HepG2 (cell line): ENCODE results near the gene TEX19. TPM values are rescaled to one million over a fixed set of nuclear protein-coding genes. Genes with fewer than 3 reads are reported as not detected.
A peak's percentile ranks its signal among the peaks of the same experiment; 100 is the strongest.

ENCODE experiments used
- ATAC-seq: fragments of 200-7000 bp; cut with Tn5 transposase; 3 replicates; pipeline ENCODE4 v1.9.1; 2020; ENCODE audit warnings: mild to moderate bottlenecking, moderate library complexity
- BruUV-seq: library from RNA; stranded (reverse); fragments of 400-500 nt; replicated peaks from 2 replicates; lab custom pipeline; 2021; lab: Mats Ljungman, UMichigan
- CTCF ChIA-PET: fragments of 300-600 bp; formaldehyde crosslinking; extraction: SDS; loops from one replicate; lab custom pipeline; 2021; ENCODE audit warnings: low total read pairs, inconsistent platforms, low intra/inter-chr PET ratio; lab: Yijun Ruan, JAX
- POLR2A ChIA-PET: fragments of 350-600 bp; sonication (Branson Sonifier 250); formaldehyde crosslinking; loops from one replicate; lab custom pipeline; 2020; ENCODE audit warnings: antibody characterized with exemption, inconsistent platforms; lab: Yijun Ruan, JAX
- DNase-seq: peaks from one replicate; pipeline ENCODE4 v3.0.0-alpha.2; 2015; ENCODE audit warnings: low spot score
- FAIRE-seq: peaks from 3 replicates; lab custom pipeline; 2011; peaks lifted over from hg19 to GRCh38; lab: Jason Lieb, UNC
- H2AFZ ChIP-seq: one replicate; pipeline ENCODE4 v1.6.1; 2011; ENCODE audit warnings: low read length, inconsistent platforms
- H3K27ac ChIP-seq: fragments of 300-600 bp; 3 replicates; pipeline ENCODE4 v1.8.0; 2011; ENCODE audit warnings: mixed run types, mild to moderate bottlenecking, mixed read lengths, low read length, inconsistent platforms; ENCODE audit not compliant: insufficient read depth; ENCODE audit errors: extremely low read length
- H3K27me3 ChIP-seq, 2 experiments: fragments of 200-600 bp in 1 of 2; 2 replicates in 1 of 2; 3 replicates in 1 of 2; pipeline versions ENCODE4 v1.6.0 to v1.8.0; 2011; ENCODE audit warnings: low read length in 2 of 2, mild to moderate bottlenecking in 2 of 2, moderate library complexity in 2 of 2, inconsistent platforms in 1 of 2; ENCODE audit not compliant: insufficient read depth in 2 of 2, control insufficient read depth in 1 of 2
- H3K36me3 ChIP-seq, 2 experiments: fragments of 200-600 bp in 1 of 2; replicated peaks in 1 of 2; 2 replicates in 1 of 2; 3 replicates in 1 of 2; pipeline versions ENCODE4 v1.5.1 to v1.8.0; 2011; ENCODE audit warnings: low read length in 2 of 2, inconsistent platforms in 1 of 2; ENCODE audit not compliant: insufficient read depth in 2 of 2, control insufficient read depth in 1 of 2
- H3K4me1 ChIP-seq: 2 replicates; pipeline ENCODE4 v1.5.1; 2012; ENCODE audit warnings: low read length, inconsistent platforms; ENCODE audit not compliant: insufficient read depth
- H3K4me2 ChIP-seq: 2 replicates; pipeline ENCODE4 v1.6.0; 2011; ENCODE audit warnings: low read depth, low read length, inconsistent platforms
- H3K4me3 ChIP-seq, 3 experiments: fragments of 200-600 bp in 1 of 3; sonication (generic), shearing (Covaris generic) in 1 of 3; replicated peaks in 1 of 3; 2 replicates each; pipeline ENCODE4 v1.5.1; 2011 to 2016; ENCODE audit warnings: low read length in 3 of 3, inconsistent platforms in 2 of 3, low read depth in 2 of 3, mild to moderate bottlenecking in 2 of 3, control low read depth in 1 of 3, mixed read lengths in 1 of 3; ENCODE audit not compliant: insufficient read depth in 1 of 3
- H3K79me2 ChIP-seq: one replicate; pipeline ENCODE4 v1.6.1; 2011; ENCODE audit warnings: low read length, inconsistent platforms; ENCODE audit not compliant: insufficient read depth
- H3K9ac ChIP-seq: 2 replicates; pipeline ENCODE4 v1.6.0; 2011; ENCODE audit warnings: mild to moderate bottlenecking, low read depth, low read length, inconsistent platforms; ENCODE audit not compliant: insufficient read depth
- H3K9me3 ChIP-seq: 2 replicates; pipeline ENCODE4 v1.5.1; 2012; ENCODE audit warnings: mild to moderate bottlenecking, low read length
- H4K20me1 ChIP-seq: 2 replicates; pipeline ENCODE4 v1.6.0; 2011; ENCODE audit warnings: inconsistent platforms, mild to moderate bottlenecking, low read length, moderate library complexity; ENCODE audit not compliant: insufficient read depth
- FOXJ3 ChIP-seq: sonication (generic); formaldehyde crosslinking; IDR thresholded peaks from 2 replicates; pipeline ENCODE4 v1.4.0; 2020; ENCODE audit warnings: missing genetic modification reagents, mild to moderate bottlenecking, borderline replicate concordance
- MZF1 ChIP-seq: sonication (generic); formaldehyde crosslinking; IDR thresholded peaks from 2 replicates; pipeline ENCODE4 v1.8.1; 2023; ENCODE audit warnings: mild to moderate bottlenecking, missing genetic modification reagents, borderline replicate concordance
- PCBP2 ChIP-seq: fragments of 200-400 bp; formaldehyde crosslinking; optimal IDR thresholded peaks from 2 replicates; pipeline ENCODE3; 2018; ENCODE audit warnings: low read length, low read depth; ENCODE audit not compliant: poor library complexity, severe bottlenecking
- PHF20 ChIP-seq: sonication (generic); formaldehyde crosslinking; IDR thresholded peaks from 2 replicates; pipeline ENCODE4 v1.5.0; 2020; ENCODE audit warnings: mild to moderate bottlenecking, missing genetic modification reagents
- ZBTB43 ChIP-seq: sonication (generic); formaldehyde crosslinking; conservative IDR thresholded peaks from 2 replicates; pipeline ENCODE4 v1.4.0; 2020; ENCODE audit warnings: missing genetic modification reagents
- ZFAT ChIP-seq: sonication (generic); formaldehyde crosslinking; conservative IDR thresholded peaks from 2 replicates; pipeline ENCODE4 v1.8.1; 2023; ENCODE audit warnings: missing genetic modification reagents, inconsistent platforms
- ZFP36L2 ChIP-seq: sonication (generic); formaldehyde crosslinking; IDR thresholded peaks from 2 replicates; pipeline ENCODE4 v1.4.0; 2020; ENCODE audit warnings: missing genetic modification reagents
- ZNF124 ChIP-seq: sonication (generic); formaldehyde crosslinking; IDR thresholded peaks from 2 replicates; pipeline ENCODE4 v1.4.0; 2020; ENCODE audit warnings: missing genetic modification reagents
- ZNF616 ChIP-seq: sonication (generic); formaldehyde crosslinking; IDR thresholded peaks from 2 replicates; pipeline ENCODE4 v1.5.0; 2020; ENCODE audit warnings: low read depth, mild to moderate bottlenecking, missing genetic modification reagents
- ZNF646 ChIP-seq: sonication (generic); formaldehyde crosslinking; IDR thresholded peaks from 2 replicates; pipeline ENCODE4 v1.9.0; 2021; ENCODE audit warnings: mild to moderate bottlenecking, missing genetic modification reagents
- ZNF776 ChIP-seq: sonication (generic); formaldehyde crosslinking; IDR thresholded peaks from 2 replicates; pipeline ENCODE4 v1.4.0; 2020; ENCODE audit warnings: mild to moderate bottlenecking, missing genetic modification reagents
- ZNF878 ChIP-seq: sonication (generic); formaldehyde crosslinking; IDR thresholded peaks from 2 replicates; pipeline ENCODE4 v1.8.1; 2023; ENCODE audit warnings: mild to moderate bottlenecking, missing genetic modification reagents, moderate library complexity
- ZUFSP ChIP-seq: sonication (generic); formaldehyde crosslinking; IDR thresholded peaks from 2 replicates; pipeline ENCODE4 v1.9.0; 2021; ENCODE audit warnings: missing genetic modification reagents, mild to moderate bottlenecking, borderline replicate concordance
- WGBS: methylation state at CpG from one replicate; pipeline ENCODE4 v1.1.6; 2017; ENCODE audit warnings: low lambda C conversion rate; 5-methylcytosine and 5-hydroxymethylcytosine counted together
- in situ Hi-C: cut with HindIII; loops from 2 replicates; pipeline ENCODE4 v1.10.0; 2017; ENCODE audit warnings: low pct_unique_long_range_greater_than_20kb; ENCODE audit not compliant: extremely low pct_ligation_motif_present
- intact Hi-C: fragments of 100-400 bp; cut with micrococcal nuclease; formaldehyde crosslinking; loops from one replicate; pipeline ENCODE4 v1.10.0; 2022; ENCODE audit not compliant: unreplicated experiment
- polyA plus RNA-seq, 8 experiments: library from polyadenylated mRNA; depleted of rRNA in 3 of 8; stranded (reverse) in 7 of 8; unstranded in 1 of 8; fragments of >200 nt; fragmentation: Illumina TruSeq in 4 of 8; extraction: Trizol in 4 of 8; gene quantifications; 2 replicates each; pipeline versions ENCODE4 v1.2.1 to v1.2.3, GENCODE V29; 2011 to 2016; ENCODE audit warnings: low read depth in 4 of 8, missing spikeins in 1 of 8, mixed read lengths in 1 of 8; ENCODE audit not compliant: insufficient read depth in 1 of 8
- total RNA-seq, 5 experiments: library from RNA; depleted of rRNA; stranded (reverse); fragments of >200 nt; fragmentation: Illumina TruSeq; extraction: Trizol; gene quantifications; 2 replicates each; pipeline ENCODE4 v1.2.3, GENCODE V29; 2016; ENCODE audit warnings: low read depth in 1 of 5

Gene TEX19
- total and polyA plus RNA-seq, 2 of the 13 experiments (the other 11 are each of a cell fraction or from before 2014, with no cell fraction given), result 1.3 to 6.0 TPM

- Histone ChIP-seq H3K4me2 (peak overlapping the region; percentile 49; the same call in 1 of the 2 replicates), H3K27me3 (peaks cover 8 to 30% of the 10 kb centered on the region in 2 experiments; a peak in 3 of 5 replicates), H3K4me3 (peak overlapping the region in 1 of 3 experiments; percentile 26; a peak in 1 of 6 replicates), H3K27ac (no peak overlapping the region), H2AFZ (no peak overlapping the region), H3K4me1 (peaks cover 33% of the 10 kb centered on the region), H3K9ac (no peak overlapping the region), H3K36me3 (peaks cover 6 to 14% of the 10 kb centered on the region in 2 experiments; a peak in 4 of 5 replicates), H3K9me3 (no peaks in the 10 kb centered on the region), H3K79me2 (no peaks in the 10 kb centered on the region), H4K20me1 (no peaks in the 10 kb centered on the region)
- peak; percentile 67 for ATAC-seq
- no TSS peak for BruUV-seq
- ChIA-PET POLR2A (interaction anchor here (0.9 to 1.6 kb wide), 5 partner anchors 12 to 32 kb away, joined by 3 to 4 read pairs (median 4); no protein-coding TSS in a partner anchor), CTCF (no interaction called here)
- peak; percentile 55 for DNase-seq
- 48% methylated on average over 31 of the region's 34 CpGs for WGBS
- in situ Hi-C loops (loop anchor here (5.0 kb wide), 1 partner anchor 36 kb away; no protein-coding TSS in a partner anchor), intact Hi-C loops (loop anchor here (5.0 kb wide), 1 partner anchor 36 kb away; no protein-coding TSS in a partner anchor)
- no peak for FAIRE-seq
- TF ChIP-seq ZBTB43 (CRISPR knock-in tag) (peak; percentile 65; the same call in 1 of the 2 replicates), FOXJ3 (CRISPR knock-in tag) (no peak), ZNF616 (CRISPR knock-in tag) (no peak), ZNF776 (CRISPR knock-in tag) (no peak), ZUFSP (no peak), ZFP36L2 (CRISPR knock-in tag) (no peak), ZNF878 (CRISPR knock-in tag) (no peak), MZF1 (no peak; the same call in 1 of the 2 replicates), ZNF646 (CRISPR knock-in tag) (no peak), PCBP2 (no peak), ZFAT (CRISPR knock-in tag) (no peak), ZNF124 (CRISPR knock-in tag) (no peak), PHF20 (CRISPR knock-in tag) (no peak)
These were observed 29.3 kb downstream of the TEX19 start for GRCh38 chr17:82388223-82388921.
